Prostate gland (tissue), 2 donors: ENCODE results near the gene LITAF. TPM values are rescaled to one million over a fixed set of nuclear protein-coding genes. Genes with fewer than 3 reads are reported as not detected.

Experiments
- DNase-seq: peaks from one replicate; pipeline ENCODE4 v3.0.0-alpha.2; 2019; ENCODE audit warnings: low spot score
- H3K27ac ChIP-seq, 2 donors: fragments of 200-600 bp; sonication (generic); 2 replicates each; pipeline ENCODE4 v1.5.1; 2017 to 2019
- H3K27me3 ChIP-seq: fragments of 200-600 bp; sonication (generic); replicated peaks from 2 replicates; pipeline ENCODE4 v1.5.1; 2019; ENCODE audit not compliant: insufficient read depth
- H3K36me3 ChIP-seq, 2 donors: fragments of 200-600 bp; sonication (generic); 1 replicate in 1 of 2; 2 replicates in 1 of 2; pipeline versions ENCODE4 v1.5.1 to v1.8.1; 2017 to 2019
- H3K4me1 ChIP-seq: fragments of 200-600 bp; sonication (generic); replicated peaks from 2 replicates; pipeline ENCODE4 v1.5.1; 2019
- H3K4me3 ChIP-seq, 2 donors: fragments of 200-600 bp; sonication (generic); 2 replicates each; pipeline ENCODE4 v1.5.1; 2017 to 2019
- H3K9me3 ChIP-seq: fragments of 200-600 bp; sonication (generic); 2 replicates; pipeline ENCODE4 v1.5.1; 2017
- CTCF ChIP-seq, 4 experiments: fragments of 200-600 bp in 2 of 4; fragments of 450-650 bp in 2 of 4; sonication (generic) in 2 of 4; IDR thresholded peaks; 1 replicate in 3 of 4; 2 replicates in 1 of 4; pipeline ENCODE4 v1.5.1; 2016 to 2019; ENCODE audit warnings: antibody characterized with exemption in 4 of 4, mild to moderate bottlenecking in 2 of 4, moderate library complexity in 2 of 4
- POLR2A ChIP-seq: fragments of 450-650 bp; IDR thresholded peaks from one replicate; pipeline ENCODE4 v1.6.1; 2016; ENCODE audit warnings: antibody characterized with exemption, mild to moderate bottlenecking
- POLR2AphosphoS5 ChIP-seq: sonication (generic); formaldehyde crosslinking; IDR thresholded peaks from one replicate; pipeline ENCODE4 v1.6.1; 2017; ENCODE audit warnings: antibody characterized with exemption
- WGBS: methylation state at CpG from one replicate; pipeline ENCODE4 v1.1.5; 2018; 5-methylcytosine and 5-hydroxymethylcytosine counted together
- intact Hi-C: fragments of 100-400 bp; cut with DNase I; formaldehyde crosslinking; loops from one replicate; pipeline ENCODE4 v1.14.2; 2022
- total RNA-seq, 2 donors: library from RNA; depleted of rRNA; stranded (reverse); fragments of >200 nt; gene quantifications; one replicate each; pipeline ENCODE4 v1.1.0, GENCODE V29; 2016

The LITAF gene
- total RNA-seq, 2 donors from 2014 or later: 92.5 to 137 TPM

GRCh38 chr16:11634312-11634711 is 47.6 kb upstream of the LITAF start:
- WGBS: 89% methylated on average over 6 of the region's 6 CpGs
- TF ChIP-seq POLR2AphosphoS5 (no peak), CTCF (IDR thresholded peaks at IDR 0.05) (no peak), POLR2A (no peak)
- no peak overlapping the region for H3K4me3 ChIP-seq
- DNase-seq: no peak
- no peaks in the 10 kb centered on the region for H3K36me3 ChIP-seq
- H3K27me3 ChIP-seq: no peaks in the 10 kb centered on the region
- no peaks in the 10 kb centered on the region for H3K9me3 ChIP-seq
- H3K27ac ChIP-seq: no peak overlapping the region
- H3K4me1 ChIP-seq: no peaks in the 10 kb centered on the region
- intact Hi-C loops: no loop called here

- H3K4me3 ChIP-seq: no peak overlapping the region
- no peaks in the 10 kb centered on the region for H3K36me3 ChIP-seq
- H3K27ac ChIP-seq: peak overlapping the region in 1 of 2 donors; percentile 11
- H3K9me3 ChIP-seq: no peaks in the 10 kb centered on the region
- H3K27me3 ChIP-seq: no peaks in the 10 kb centered on the region
- 90% methylated on average over 3 of the region's 3 CpGs for WGBS
- H3K4me1 ChIP-seq: no peaks in the 10 kb centered on the region
- TF ChIP-seq POLR2A: no peak
- TF ChIP-seq POLR2AphosphoS5: no peak
- no peak for TF ChIP-seq CTCF (IDR thresholded peaks at IDR 0.05)
- DNase-seq: no peak
- intact Hi-C loops: no loop called here
These were observed 46.4 kb upstream of the LITAF start for GRCh38 chr16:11633113-11633512.

GRCh38 chr16:11632455-11632939 is 45.8 kb upstream of the LITAF start:
- intact Hi-C loops: no loop called here
- H3K27me3 ChIP-seq: no peaks in the 10 kb centered on the region
- TF ChIP-seq POLR2A: no peak
- no peak for TF ChIP-seq POLR2AphosphoS5
- TF ChIP-seq CTCF (IDR thresholded peaks at IDR 0.05): no peak
- WGBS: 56% methylated on average over 13 of the region's 15 CpGs
- no peak for DNase-seq
- H3K4me1 ChIP-seq: no peaks in the 10 kb centered on the region
- H3K36me3 ChIP-seq: no peaks in the 10 kb centered on the region
- H3K4me3 ChIP-seq: no peak overlapping the region
- peak overlapping the region in 1 of 2 donors; percentile 36 for H3K27ac ChIP-seq
- H3K9me3 ChIP-seq: no peaks in the 10 kb centered on the region

GRCh38 chr16:11631214-11631613 is 44.5 kb upstream of the LITAF start:
- Histone ChIP-seq H3K4me3 (no peak overlapping the region), H3K27me3 (no peaks in the 10 kb centered on the region), H3K27ac (no peak overlapping the region), H3K9me3 (no peaks in the 10 kb centered on the region), H3K36me3 (no peaks in the 10 kb centered on the region), H3K4me1 (no peaks in the 10 kb centered on the region)
- no peak for DNase-seq
- intact Hi-C loops: no loop called here
- TF ChIP-seq POLR2A: no peak
- no peak for TF ChIP-seq CTCF (IDR thresholded peaks at IDR 0.05)
- no peak for TF ChIP-seq POLR2AphosphoS5
- 94% methylated on average over 7 of the region's 7 CpGs for WGBS

- no peak overlapping the region for H3K27ac ChIP-seq
- TF ChIP-seq POLR2AphosphoS5 (no peak), CTCF (IDR thresholded peaks at IDR 0.05) (no peak), POLR2A (no peak)
- intact Hi-C loops: no loop called here
These were observed 44.0 kb upstream of the LITAF start for GRCh38 chr16:11630768-11631056.

More at GRCh38 chr16:11630768-11631056, 44.0 kb upstream of the LITAF start:
- DNase-seq: no peak
- no peaks in the 10 kb centered on the region for H3K9me3 ChIP-seq
- no peaks in the 10 kb centered on the region for H3K36me3 ChIP-seq
- no peak overlapping the region for H3K4me3 ChIP-seq
- H3K4me1 ChIP-seq: no peaks in the 10 kb centered on the region
- 94% methylated on average over 6 of the region's 6 CpGs for WGBS
- H3K27me3 ChIP-seq: no peaks in the 10 kb centered on the region
